ENCODE data around the gene PTPN1. TPM values are rescaled to one million over a fixed set of nuclear protein-coding genes. Genes with fewer than 3 reads are reported as not detected.

Gene PTPN1
- total RNA-seq, 1 donor from 2014 or later = 38.1 TPM

GRCh38 chr20:50508171-50508755 is 1.9 kb upstream of the PTPN1 start:
- no peaks in the 10 kb centered on the region for H3K9me3 Mint-ChIP-seq
- no peak for TF ChIP-seq CTCF (IDR thresholded peaks at IDR 0.05)
- no peak for TF ChIP-seq EZH2phosphoT487 (IDR thresholded peaks at IDR 0.05)
- no peak for TF ChIP-seq EZH2 (IDR thresholded peaks at IDR 0.05)
- no peak overlapping the region for H3K27ac ChIP-seq
- no peaks in the 10 kb centered on the region for H3K27me3 ChIP-seq
- H3K4me1 ChIP-seq = peaks cover 22% of the 10 kb centered on the region
- H3K4me2 ChIP-seq = no peak overlapping the region
- no peak overlapping the region for H3K4me3 Mint-ChIP-seq
- H3K4me3 ChIP-seq = no peak overlapping the region
- H3K27me3 Mint-ChIP-seq (ENCODE audit: insufficient read depth, low read depth) = peaks cover 3% of the 10 kb centered on the region
- peaks cover 30% of the 10 kb centered on the region for H3K79me2 ChIP-seq (ENCODE audit: low read depth)
- no peak overlapping the region for H3K9ac ChIP-seq
- peaks cover 36% of the 10 kb centered on the region for H3K4me1 Mint-ChIP-seq
- no peaks in the 10 kb centered on the region for H3K36me3 ChIP-seq
- DNase-seq (ENCODE audit: low spot score) = peak; percentile 28
- H4K20me1 ChIP-seq (ENCODE audit: low read depth) = peaks cover 29% of the 10 kb centered on the region
- peak overlapping the region; percentile 3 for H3K27ac Mint-ChIP-seq
- no peaks in the 10 kb centered on the region for H3K36me3 Mint-ChIP-seq
- no peak overlapping the region for H2AFZ ChIP-seq (replicated peaks)
- no peaks in the 10 kb centered on the region for H3K9me3 ChIP-seq (ENCODE audit: low read depth)
- peaks cover 14% of the 10 kb centered on the region for H3F3A ChIP-seq (ENCODE audit: low read depth)

GRCh38 chr20:50510706-50511542 is 741 bp downstream of the PTPN1 start:
- Histone ChIP-seq H3K4me1 (peaks cover 23% of the 10 kb centered on the region), H3K4me3 (peak overlapping the region; percentile 92), H2AFZ (replicated peaks) (peak overlapping the region; percentile 38), H3K4me2 (peak overlapping the region; percentile 98), H3K27ac (peak overlapping the region; percentile 62), H3F3A (ENCODE audit: low read depth) (peaks cover 14% of the 10 kb centered on the region), H3K27me3 (no peaks in the 10 kb centered on the region), H3K9ac (peak overlapping the region; percentile 93), H3K36me3 (no peaks in the 10 kb centered on the region), H4K20me1 (ENCODE audit: low read depth) (peaks cover 55% of the 10 kb centered on the region), H3K9me3 (ENCODE audit: low read depth) (no peaks in the 10 kb centered on the region), H3K79me2 (ENCODE audit: low read depth) (peaks cover 56% of the 10 kb centered on the region)
- Mint-ChIP-seq H3K4me1 (peaks cover 39% of the 10 kb centered on the region), H3K27me3 (ENCODE audit: insufficient read depth, low read depth) (peaks cover 3% of the 10 kb centered on the region), H3K4me3 (peak overlapping the region; percentile 94), H3K27ac (peak overlapping the region; percentile 51), H3K9me3 (no peaks in the 10 kb centered on the region), H3K36me3 (no peaks in the 10 kb centered on the region)
- no peak for TF ChIP-seq CTCF (IDR thresholded peaks at IDR 0.05)
- no peak for TF ChIP-seq EZH2phosphoT487 (IDR thresholded peaks at IDR 0.05)
- no peak for TF ChIP-seq EZH2 (IDR thresholded peaks at IDR 0.05)
- peak; percentile 58 for DNase-seq (ENCODE audit: low spot score)

- no peak overlapping the region for H3K9ac ChIP-seq
- no peaks in the 10 kb centered on the region for H3K9me3 Mint-ChIP-seq
- no peak for DNase-seq (ENCODE audit: low spot score)
- peak overlapping the region; percentile 98 for H3K4me2 ChIP-seq
- no peaks in the 10 kb centered on the region for H3K36me3 Mint-ChIP-seq
- H3K9me3 ChIP-seq (ENCODE audit: low read depth) = no peaks in the 10 kb centered on the region
- H3F3A ChIP-seq (ENCODE audit: low read depth) = peaks cover 14% of the 10 kb centered on the region
- H3K27ac Mint-ChIP-seq = no peak overlapping the region
- H3K4me1 Mint-ChIP-seq = peaks cover 39% of the 10 kb centered on the region
- H3K27me3 ChIP-seq = no peaks in the 10 kb centered on the region
- peaks cover 64% of the 10 kb centered on the region for H4K20me1 ChIP-seq (ENCODE audit: low read depth)
- peaks cover 23% of the 10 kb centered on the region for H3K4me1 ChIP-seq
- no peak overlapping the region for H2AFZ ChIP-seq (replicated peaks)
- H3K79me2 ChIP-seq (ENCODE audit: low read depth) = peaks cover 70% of the 10 kb centered on the region
- H3K4me3 ChIP-seq = peak overlapping the region; percentile 92
- no peaks in the 10 kb centered on the region for H3K36me3 ChIP-seq
- H3K27me3 Mint-ChIP-seq (ENCODE audit: insufficient read depth, low read depth) = peaks cover 3% of the 10 kb centered on the region
- H3K27ac ChIP-seq = no peak overlapping the region
- TF ChIP-seq EZH2 (IDR thresholded peaks at IDR 0.05) = no peak
- TF ChIP-seq EZH2phosphoT487 (IDR thresholded peaks at IDR 0.05) = no peak
- TF ChIP-seq CTCF (IDR thresholded peaks at IDR 0.05) = no peak
- peak overlapping the region; percentile 94 for H3K4me3 Mint-ChIP-seq
These were observed 2.1 kb downstream of the PTPN1 start for GRCh38 chr20:50512323-50512722.

Measured in neural progenitor cell (in vitro differentiated cells).